RKO (cell line): ENCODE results near the gene NWD2.

Experiments
- DNase-seq: peaks from one replicate; pipeline ENCODE4 v3.0.0-alpha.2; 2016; ENCODE audit warnings: low spot score

The NWD2 gene

GRCh38 chr4:37439809-37440474, 195.4 kb downstream of the NWD2 start:
- no peak for DNase-seq

DNA sequence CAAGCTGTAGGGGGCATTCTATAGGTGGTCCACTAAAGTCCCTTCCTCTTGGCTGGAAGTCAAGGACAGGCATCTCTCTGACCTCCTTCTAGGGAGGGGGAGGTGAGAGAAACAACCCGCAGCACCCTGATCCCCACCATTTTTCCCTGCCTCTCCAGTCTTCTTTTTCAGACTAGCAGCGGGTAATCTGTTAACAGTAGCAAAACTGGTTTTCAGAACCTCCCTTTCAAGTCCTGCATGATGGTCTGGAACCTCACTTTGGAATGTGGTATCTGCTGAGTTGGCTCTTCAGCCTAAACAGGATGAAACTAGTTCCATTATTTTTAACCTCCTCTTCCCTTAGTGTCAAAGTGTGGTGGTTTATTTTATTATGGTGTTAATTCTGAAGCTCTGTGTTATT, 196.0 kb downstream of the NWD2 start:
- DNase-seq: no peak

GRCh38 chr4:37441231-37442061, 196.9 kb downstream of the NWD2 start:
- DNase-seq: no peak

DNA sequence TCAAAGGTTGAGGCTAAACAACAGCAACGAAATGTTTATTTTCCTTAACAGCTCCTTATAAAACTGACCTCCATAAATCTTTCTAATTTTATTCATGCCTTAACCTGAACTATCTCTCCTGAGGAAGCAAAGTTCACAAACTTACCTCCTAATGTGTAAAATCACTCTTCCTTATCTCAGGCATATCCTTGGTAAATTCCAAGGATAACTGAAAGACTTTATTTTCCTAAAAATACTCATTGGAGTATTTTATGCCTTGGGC, 197.4 kb downstream of the NWD2 start:
- DNase-seq: no peak

DNA sequence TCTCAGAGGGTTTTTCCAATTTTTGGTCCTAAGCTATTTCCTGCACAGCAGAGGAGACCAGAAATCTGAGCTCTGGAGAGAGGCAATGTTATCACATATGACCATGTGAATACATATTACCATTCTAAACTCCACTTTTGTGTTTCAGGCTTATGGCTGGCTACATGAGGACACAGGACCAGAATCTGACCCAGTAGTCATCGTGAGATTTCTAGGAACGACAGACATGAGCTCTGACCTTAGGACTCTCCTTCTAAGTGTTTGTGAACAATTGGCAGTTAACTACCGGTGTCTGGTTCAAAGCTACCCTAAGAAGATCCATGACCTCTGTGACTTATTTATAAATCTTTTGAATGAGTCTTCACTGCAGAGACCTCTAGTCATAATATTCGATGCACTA, 198.6 kb downstream of the NWD2 start:
- no peak for DNase-seq

GRCh38 chr4:37445023-37445422, 200.5 kb downstream of the NWD2 start:
- no peak for DNase-seq

- no peak for DNase-seq
Observed at GRCh38 chr4:37446016-37446415, 201.5 kb downstream of the NWD2 start.

DNA sequence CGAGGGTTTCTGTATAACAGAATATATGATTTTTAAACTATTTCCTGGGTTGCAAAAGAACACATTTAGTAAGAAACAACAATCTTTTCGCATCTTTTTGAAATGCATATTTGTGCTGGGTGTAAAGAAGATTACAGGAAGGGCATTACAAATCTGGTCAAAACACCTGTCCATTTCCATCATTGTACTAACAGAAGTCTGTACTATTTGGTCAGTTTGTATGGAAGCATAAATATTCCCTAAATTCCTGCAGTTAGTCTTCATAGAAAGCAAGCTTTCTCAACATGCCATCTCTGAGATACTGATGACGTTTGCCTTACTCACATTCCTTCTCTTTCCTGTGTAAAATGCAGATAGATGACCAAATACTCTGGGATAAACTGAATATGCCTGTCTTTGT, 203.3 kb downstream of the NWD2 start:
- no peak for DNase-seq

- no peak for DNase-seq
Observed at GRCh38 chr4:37450309-37450708, 205.8 kb downstream of the NWD2 start.

DNA sequence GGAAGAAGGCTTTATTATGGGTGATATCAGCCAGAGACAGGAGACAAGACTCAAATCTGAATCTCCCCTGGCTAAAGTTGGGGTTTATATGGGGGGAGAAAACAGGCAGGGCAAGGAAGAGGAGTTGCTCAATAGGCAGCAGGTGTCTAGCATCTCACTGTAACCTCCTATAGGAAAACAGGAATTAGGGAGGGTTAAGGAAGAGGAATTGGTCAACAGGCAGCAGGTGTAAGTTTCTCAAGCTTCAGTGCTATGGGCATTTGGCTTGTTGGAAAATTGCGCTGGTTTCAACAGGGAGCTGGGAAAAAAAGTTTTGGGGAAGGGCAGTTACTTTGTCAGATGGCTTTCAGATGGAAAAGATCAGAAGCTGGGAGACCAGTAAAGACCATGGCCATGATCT, 206.4 kb downstream of the NWD2 start:
- no peak for DNase-seq

- DNase-seq: no peak
Observed at GRCh38 chr4:37451656-37452055, 207.1 kb downstream of the NWD2 start.

GRCh38 chr4:37452952-37453280, 208.4 kb downstream of the NWD2 start:
- peak; percentile 69 for DNase-seq

- no peak for DNase-seq
Observed at GRCh38 chr4:37453281-37453998, 208.9 kb downstream of the NWD2 start.

GRCh38 chr4:37453999-37454800, 209.7 kb downstream of the NWD2 start:
- DNase-seq: no peak

DNA sequence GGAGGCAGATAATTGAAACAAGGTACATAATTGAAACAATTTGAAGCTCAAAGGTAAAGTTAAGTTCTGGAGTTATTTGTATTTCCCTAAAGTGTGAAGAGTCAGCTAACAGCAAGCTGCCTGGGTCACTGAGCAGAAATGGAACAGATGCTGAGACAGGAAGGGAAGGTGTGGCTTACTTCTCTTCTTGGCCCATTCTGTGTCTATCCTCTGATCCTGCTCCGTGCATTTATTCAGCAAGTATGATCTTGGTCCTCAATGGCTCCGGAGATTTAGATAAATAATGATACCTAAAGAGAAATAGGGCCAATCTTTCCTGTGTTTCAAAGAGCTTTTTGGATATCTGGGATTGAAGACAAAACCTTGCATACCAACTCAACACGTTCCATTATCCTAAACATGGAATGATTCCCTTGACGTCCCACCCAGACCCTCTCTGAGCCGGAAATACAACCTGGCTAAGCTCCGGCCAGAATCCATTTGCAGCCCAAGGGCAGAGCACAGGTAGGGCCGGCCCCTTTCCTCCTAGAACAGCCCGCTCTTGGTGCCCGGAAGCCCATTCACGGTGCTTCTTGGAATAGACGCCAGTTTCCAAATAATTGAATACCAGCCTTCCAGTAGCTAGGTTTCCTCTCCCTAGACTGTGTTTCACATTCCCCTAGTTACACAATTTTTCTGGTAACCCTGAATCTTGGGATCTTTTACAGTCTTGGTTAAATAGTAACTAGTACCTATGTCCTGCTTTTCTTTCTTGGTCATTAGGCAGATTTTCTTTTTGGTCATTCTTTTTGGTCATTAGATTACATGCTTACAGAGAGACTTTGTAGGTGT, 211.0 kb downstream of the NWD2 start:
- no peak for DNase-seq

- no peak for DNase-seq
Observed at GRCh38 chr4:37461801-37462200, 217.3 kb downstream of the NWD2 start.

- no peak for DNase-seq
Observed at GRCh38 chr4:37463033-37463856, 218.7 kb downstream of the NWD2 start.

DNA sequence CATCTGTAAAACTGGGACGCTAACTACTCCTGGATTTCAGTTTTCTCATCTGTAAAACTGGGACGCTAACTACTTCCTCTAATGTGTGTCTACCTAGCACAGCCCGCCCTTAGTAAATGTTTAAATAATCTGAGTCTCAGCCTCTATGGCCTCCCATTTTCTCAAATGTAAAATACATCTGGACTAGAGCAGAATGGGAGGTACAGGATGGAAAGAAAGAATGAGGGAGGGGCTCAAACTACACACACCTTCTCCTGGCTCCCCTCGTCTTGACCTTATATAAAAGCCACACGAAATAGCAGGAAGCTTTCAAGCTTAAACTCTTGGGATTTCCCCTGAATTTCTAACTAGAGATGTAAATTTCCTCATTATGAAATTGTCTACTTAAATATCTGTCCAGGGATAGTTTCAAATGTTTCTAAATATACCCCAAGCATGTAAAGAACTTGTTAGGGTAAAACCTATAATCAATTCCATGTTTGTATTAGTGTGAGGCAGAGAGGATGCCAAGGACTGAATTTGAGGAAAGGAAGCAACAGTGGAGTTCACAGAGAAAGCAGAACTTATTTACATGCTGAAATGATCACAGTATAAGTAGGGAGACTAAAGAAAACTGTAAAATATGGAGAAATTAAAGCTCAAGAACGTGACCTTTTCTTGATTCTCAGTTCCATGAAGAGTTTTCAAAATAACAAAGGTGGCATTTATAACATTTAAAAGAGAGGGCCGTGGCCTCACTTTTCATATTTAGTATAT, 220.0 kb downstream of the NWD2 start:
- DNase-seq: no peak

DNA sequence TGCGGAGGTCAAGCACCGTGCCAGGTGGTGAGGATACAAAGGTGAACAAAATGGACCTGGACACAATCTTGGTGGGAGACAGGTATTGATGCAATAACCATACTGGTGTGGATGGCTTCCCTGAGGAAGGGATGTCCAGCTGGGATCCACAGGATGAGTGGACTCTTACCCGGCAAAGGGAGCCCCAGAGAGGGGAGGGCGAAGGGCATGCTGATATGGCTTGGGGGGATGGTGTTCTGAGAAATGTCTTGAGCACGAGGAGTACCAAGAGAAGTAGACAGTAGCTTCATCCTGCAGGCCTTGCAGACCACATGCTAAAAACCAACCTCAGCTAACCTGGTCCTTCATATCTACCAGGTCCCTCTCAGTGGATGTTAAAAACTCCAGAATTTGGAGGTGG, 220.8 kb downstream of the NWD2 start:
- DNase-seq: no peak

DNA sequence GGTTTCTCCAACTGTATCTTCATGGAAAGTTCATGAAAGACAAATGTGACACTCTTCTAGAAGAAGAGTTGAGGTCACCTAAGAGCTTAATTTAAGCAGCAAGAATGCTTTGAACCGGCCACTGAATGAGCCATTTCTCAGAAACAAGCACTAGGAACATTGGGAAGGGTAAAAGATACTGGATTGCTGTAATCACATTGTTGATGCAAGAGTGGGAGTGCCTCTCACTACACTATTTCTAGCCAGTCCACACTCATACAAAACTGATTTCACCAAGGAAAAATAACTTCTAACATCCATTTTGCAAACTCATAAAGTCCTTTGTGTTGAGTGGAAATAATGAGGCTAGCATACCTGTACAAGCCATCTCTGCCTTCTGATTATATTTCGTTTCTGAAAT, 221.3 kb downstream of the NWD2 start:
- no peak for DNase-seq
